ENCODE results near the gene MAML3. TPM values are rescaled to one million over a fixed set of nuclear protein-coding genes. Genes with fewer than 3 reads are reported as not detected.

MAML3 gene
- total RNA-seq, 1 donor: 0.72 TPM

DNA sequence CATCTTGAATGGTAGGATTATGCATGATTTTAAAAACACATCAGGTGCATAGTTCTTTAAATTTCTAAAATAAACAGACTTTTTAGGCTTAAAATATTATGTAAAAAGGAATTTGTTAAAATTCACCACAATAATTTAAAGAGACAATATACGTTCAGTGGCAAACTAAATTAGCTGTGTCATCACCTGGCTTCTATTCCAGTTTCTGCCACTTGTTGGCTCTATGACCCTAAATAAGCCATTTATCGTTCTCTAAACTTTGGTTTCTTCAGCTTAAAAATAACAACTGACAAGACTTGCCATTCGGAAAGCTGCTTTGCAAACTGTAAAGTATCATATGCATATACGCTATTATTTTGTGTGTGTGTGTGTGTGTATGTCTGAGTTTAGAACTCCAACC, 347.1 kb downstream of the MAML3 start:
- no peak for DNase-seq (ENCODE audit: insufficient read length, low spot score, missing footprints)
- H3K27ac ChIP-seq (ENCODE audit: low read depth, low read length): no peak overlapping the region
- H3K4me3 ChIP-seq (ENCODE audit: insufficient read depth, low read length): no peak overlapping the region
- H3K4me1 ChIP-seq (ENCODE audit: insufficient read depth, low read length): no peaks in the 10 kb centered on the region
- H3K27me3 ChIP-seq (ENCODE audit: insufficient read depth, low read length): peaks cover 26% of the 10 kb centered on the region
- TF ChIP-seq CTCF (IDR thresholded peaks at IDR 0.05; ENCODE audit: extremely low read depth, low read depth, low read length): no peak
- H3K79me2 ChIP-seq (ENCODE audit: insufficient read depth, low read length): no peaks in the 10 kb centered on the region
- H2AFZ ChIP-seq (ENCODE audit: low read length): no peak overlapping the region
- no peak overlapping the region for H3K4me2 ChIP-seq (ENCODE audit: insufficient read depth, low read length)
- peaks cover 4% of the 10 kb centered on the region for H3K9me3 ChIP-seq (ENCODE audit: low read depth, low read length)
- no peaks in the 10 kb centered on the region for H3K36me3 ChIP-seq (ENCODE audit: insufficient read depth, low read length)
- no peaks in the 10 kb centered on the region for H4K20me1 ChIP-seq (ENCODE audit: insufficient read depth, low read length)

DNA sequence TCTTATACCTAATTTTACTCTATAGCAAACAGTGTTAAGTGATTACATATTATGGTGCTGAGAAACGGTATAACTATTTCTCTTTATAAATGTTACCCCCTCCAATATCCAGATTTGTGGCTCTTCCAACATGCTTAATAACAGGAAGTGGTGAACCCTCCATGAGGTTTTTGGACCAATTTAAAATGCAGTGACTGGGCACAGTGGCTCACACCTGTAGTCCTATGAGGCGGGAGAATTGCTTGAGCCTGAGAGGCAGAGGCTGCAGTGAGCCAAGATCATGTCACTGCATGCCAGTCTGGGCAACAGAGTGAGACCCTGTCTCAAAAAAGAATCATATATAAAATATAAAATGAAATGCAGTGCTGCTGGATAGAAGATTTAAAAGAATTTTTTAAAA, 351.1 kb downstream of the MAML3 start:
- H3K4me2 ChIP-seq (ENCODE audit: insufficient read depth, low read length): no peak overlapping the region
- H3K9me3 ChIP-seq (ENCODE audit: low read depth, low read length): no peaks in the 10 kb centered on the region
- no peak for DNase-seq (ENCODE audit: insufficient read length, low spot score, missing footprints)
- H3K27ac ChIP-seq (ENCODE audit: low read depth, low read length): no peak overlapping the region
- H4K20me1 ChIP-seq (ENCODE audit: insufficient read depth, low read length): no peaks in the 10 kb centered on the region
- peaks cover 18% of the 10 kb centered on the region for H3K27me3 ChIP-seq (ENCODE audit: insufficient read depth, low read length)
- no peaks in the 10 kb centered on the region for H3K4me1 ChIP-seq (ENCODE audit: insufficient read depth, low read length)
- H3K79me2 ChIP-seq (ENCODE audit: insufficient read depth, low read length): no peaks in the 10 kb centered on the region
- no peaks in the 10 kb centered on the region for H3K36me3 ChIP-seq (ENCODE audit: insufficient read depth, low read length)
- H3K4me3 ChIP-seq (ENCODE audit: insufficient read depth, low read length): no peak overlapping the region
- no peak for TF ChIP-seq CTCF (IDR thresholded peaks at IDR 0.05; ENCODE audit: extremely low read depth, low read depth, low read length)
- H2AFZ ChIP-seq (ENCODE audit: low read length): no peak overlapping the region

- Histone ChIP-seq H3K27me3 (ENCODE audit: insufficient read depth, low read length) (peaks cover 16% of the 10 kb centered on the region), H3K4me3 (ENCODE audit: insufficient read depth, low read length) (no peak overlapping the region), H3K4me1 (ENCODE audit: insufficient read depth, low read length) (no peaks in the 10 kb centered on the region), H3K4me2 (ENCODE audit: insufficient read depth, low read length) (no peak overlapping the region), H3K9me3 (ENCODE audit: low read depth, low read length) (no peaks in the 10 kb centered on the region), H3K27ac (ENCODE audit: low read depth, low read length) (no peak overlapping the region), H4K20me1 (ENCODE audit: insufficient read depth, low read length) (no peaks in the 10 kb centered on the region), H3K36me3 (ENCODE audit: insufficient read depth, low read length) (no peaks in the 10 kb centered on the region), H3K79me2 (ENCODE audit: insufficient read depth, low read length) (no peaks in the 10 kb centered on the region), H2AFZ (ENCODE audit: low read length) (no peak overlapping the region)
- TF ChIP-seq CTCF (IDR thresholded peaks at IDR 0.05; ENCODE audit: extremely low read depth, low read depth, low read length): no peak
- no peak for DNase-seq (ENCODE audit: insufficient read length, low spot score, missing footprints)
Measured at GRCh38 chr4:139802488-139802887, 351.5 kb downstream of the MAML3 start.

DNA sequence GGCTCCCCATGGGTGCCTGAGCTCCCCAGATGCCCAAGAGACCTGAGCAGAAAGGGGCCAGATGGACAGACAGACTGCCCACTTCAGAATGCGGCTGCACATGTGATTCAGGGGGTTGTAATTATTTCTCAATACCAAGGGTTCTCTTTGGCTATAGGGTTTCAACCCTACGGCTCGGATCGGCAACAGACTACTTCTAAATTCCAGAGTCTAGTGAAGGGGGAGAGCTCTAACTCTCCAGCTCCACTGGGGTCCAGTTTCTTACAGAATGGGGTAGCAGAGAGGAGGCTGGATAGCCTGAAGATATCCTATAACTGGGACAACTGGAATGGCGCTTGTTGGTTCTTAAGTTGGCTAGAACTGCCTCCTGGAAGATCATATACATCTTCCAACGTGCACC, 352.1 kb downstream of the MAML3 start:
- Histone ChIP-seq H3K27me3 (ENCODE audit: insufficient read depth, low read length) (peaks cover 16% of the 10 kb centered on the region), H3K4me2 (ENCODE audit: insufficient read depth, low read length) (no peak overlapping the region), H3K4me3 (ENCODE audit: insufficient read depth, low read length) (no peak overlapping the region), H4K20me1 (ENCODE audit: insufficient read depth, low read length) (no peaks in the 10 kb centered on the region), H3K79me2 (ENCODE audit: insufficient read depth, low read length) (no peaks in the 10 kb centered on the region), H2AFZ (ENCODE audit: low read length) (no peak overlapping the region), H3K9me3 (ENCODE audit: low read depth, low read length) (no peaks in the 10 kb centered on the region), H3K27ac (ENCODE audit: low read depth, low read length) (no peak overlapping the region), H3K4me1 (ENCODE audit: insufficient read depth, low read length) (no peaks in the 10 kb centered on the region), H3K36me3 (ENCODE audit: insufficient read depth, low read length) (no peaks in the 10 kb centered on the region)
- no peak for DNase-seq (ENCODE audit: insufficient read length, low spot score, missing footprints)
- no peak for TF ChIP-seq CTCF (IDR thresholded peaks at IDR 0.05; ENCODE audit: extremely low read depth, low read depth, low read length)

Measured in osteoblast (primary cell).